GM21717 (cell line): Measurements from ENCODE around the gene PTGS2.

Experiments used
- ATAC-seq: cut with Tn5 transposase; IDR thresholded peaks from one replicate; pipeline ENCODE4 v1.9.1; 2021; ENCODE audit warnings: mild to moderate bottlenecking, moderate library complexity; ENCODE audit not compliant: unreplicated experiment

Gene PTGS2

GRCh38 chr1:186680245-186681061 lies at the start of gene PTGS2:
Gene PTGS2, minus strand, starts transcription at chr1:186680423. Its CDS starts 133 bp downstream, at chr1:186680290.
- ATAC-seq, result peak; percentile 86

GRCh38 chr1:186722711-186723309 lies 42.6 kb upstream of the PTGS2 start:
- peak; percentile 73 for ATAC-seq

GRCh38 chr1:186717286-186717685 lies 37.1 kb upstream of the PTGS2 start:
- ATAC-seq, result no peak

GRCh38 chr1:186715887-186716809 lies 35.9 kb upstream of the PTGS2 start:
- no peak for ATAC-seq

DNA sequence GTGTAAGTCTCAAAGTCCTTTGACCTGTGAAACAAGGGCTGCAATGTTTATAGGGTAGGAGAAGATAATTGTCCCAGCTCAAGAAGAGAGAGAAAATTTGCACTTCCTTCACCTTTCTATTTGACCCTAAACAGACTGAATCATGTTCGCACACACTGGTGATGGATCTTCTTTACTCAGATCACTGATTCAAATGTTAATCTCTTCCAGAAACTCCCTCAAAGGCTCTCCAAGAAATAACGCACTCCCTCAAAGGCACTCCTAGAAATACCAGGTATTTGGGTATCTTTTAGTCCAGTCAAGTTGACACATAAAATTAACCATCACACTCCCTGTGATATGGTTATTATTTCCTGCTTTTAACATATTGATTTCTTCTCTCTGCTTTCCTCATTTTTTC lies 30.5 kb upstream of the PTGS2 start:
- ATAC-seq, result no peak

GRCh38 chr1:186708694-186709097 lies 28.5 kb upstream of the PTGS2 start:
- no peak for ATAC-seq

GRCh38 chr1:186703209-186703766 lies 23.1 kb upstream of the PTGS2 start:
- no peak for ATAC-seq

DNA sequence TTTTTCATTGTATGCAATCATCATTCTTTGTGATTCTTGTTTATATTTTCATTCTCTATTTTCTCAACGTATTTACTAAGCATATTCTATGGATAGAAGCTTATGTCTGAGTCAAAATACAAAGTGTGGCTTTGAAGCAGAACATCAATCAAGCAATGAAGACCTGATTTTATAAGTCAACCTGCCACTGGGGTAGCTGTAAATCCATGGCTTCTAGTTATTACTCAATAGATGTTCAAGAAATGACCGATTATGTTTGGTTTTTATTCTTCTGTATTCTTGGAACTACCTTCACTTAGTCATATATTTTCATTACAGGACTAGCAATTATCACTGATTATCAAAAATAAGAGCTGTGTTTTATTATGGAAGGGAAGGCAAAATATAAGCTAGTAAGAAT lies 20.5 kb upstream of the PTGS2 start:
- ATAC-seq, result no peak

GRCh38 chr1:186699519-186699918 lies 19.3 kb upstream of the PTGS2 start:
- ATAC-seq, result no peak

DNA sequence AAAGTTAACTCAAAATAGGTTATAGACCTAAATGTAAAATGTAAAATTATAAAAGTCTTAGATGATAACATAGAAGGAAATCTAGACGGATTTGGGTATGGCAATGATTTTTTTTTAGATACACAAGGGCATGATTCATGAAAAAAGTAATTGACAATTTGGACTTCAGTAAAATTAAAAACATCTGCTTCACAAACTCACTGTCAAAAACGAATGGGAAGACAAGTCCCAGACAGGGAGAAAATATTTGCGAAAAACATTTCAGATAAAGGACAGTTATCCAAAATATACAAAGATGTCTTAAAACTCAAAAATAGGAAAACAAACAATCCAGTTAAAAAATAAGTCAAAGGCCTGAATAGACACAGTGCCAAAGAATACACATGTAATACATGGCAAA lies 9.7 kb upstream of the PTGS2 start:
- ATAC-seq, result no peak

- ATAC-seq, result no peak
These were observed 9.2 kb upstream of the PTGS2 start for GRCh38 chr1:186689376-186689775.

- no peak for ATAC-seq
These were observed 3.6 kb upstream of the PTGS2 start for GRCh38 chr1:186683652-186684410.

GRCh38 chr1:186682736-186683135 lies 2.5 kb upstream of the PTGS2 start:
- no peak for ATAC-seq

- no peak for ATAC-seq
These were observed 1.6 kb upstream of the PTGS2 start for GRCh38 chr1:186681801-186682200.

GRCh38 chr1:186681121-186681520 lies 898 bp upstream of the PTGS2 start:
- ATAC-seq, result no peak

- no peak for ATAC-seq
These were observed 339 bp downstream of the PTGS2 start for GRCh38 chr1:186679924-186680244.

- ATAC-seq, result no peak
These were observed 2.1 kb downstream of the PTGS2 start for GRCh38 chr1:186678155-186678554.

GRCh38 chr1:186672596-186672995 lies 7.6 kb downstream of the PTGS2 start:
- no peak for ATAC-seq

DNA sequence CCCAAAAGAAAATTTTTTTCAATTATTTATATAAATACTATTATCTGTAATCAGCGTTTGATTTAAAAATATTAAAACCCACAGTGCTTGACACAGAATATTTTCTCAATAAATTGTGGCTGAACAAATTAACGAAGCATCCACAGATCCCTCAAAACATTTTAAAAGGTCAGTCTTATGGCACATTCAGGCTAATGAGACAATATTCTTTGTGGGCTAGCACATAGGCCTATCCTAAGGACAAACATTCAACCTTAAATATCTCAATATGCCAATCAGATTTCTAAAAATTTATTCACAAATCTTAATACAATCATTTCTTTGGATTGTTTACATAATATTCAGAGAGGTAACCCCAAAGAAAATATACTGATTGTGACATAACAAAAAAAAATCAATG lies 8.1 kb downstream of the PTGS2 start:
- no peak for ATAC-seq

DNA sequence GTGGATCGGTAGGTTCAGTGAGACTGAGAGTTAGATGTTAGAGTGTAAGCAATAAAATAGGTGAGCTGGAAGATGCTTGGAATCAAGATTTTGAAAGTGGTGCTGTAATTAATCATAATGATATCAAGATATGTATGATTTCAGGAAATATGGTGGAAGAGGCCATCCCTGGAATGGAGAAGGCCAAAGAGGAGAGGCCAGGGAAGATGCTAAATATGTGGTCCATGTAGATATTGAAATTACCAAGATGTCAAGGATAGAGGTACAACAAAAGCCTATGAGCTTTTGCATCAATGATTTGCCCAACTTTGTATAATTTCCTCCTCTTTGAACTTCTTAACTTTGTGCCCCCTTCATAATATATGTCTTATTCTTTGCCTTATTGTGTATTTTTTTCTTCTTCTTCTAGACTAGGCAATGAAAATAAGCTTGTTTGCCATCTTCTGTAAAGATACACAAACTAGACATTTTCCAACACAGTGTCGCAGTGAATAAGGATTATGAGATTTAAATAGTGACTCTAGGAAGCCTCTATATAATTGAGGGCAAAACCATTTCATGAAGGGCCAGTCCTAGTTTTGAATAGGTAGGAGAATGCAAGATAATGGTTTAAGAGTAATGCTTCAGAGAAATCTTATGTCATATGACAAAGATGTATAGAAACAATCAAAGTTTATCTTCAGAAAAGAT lies 8.9 kb downstream of the PTGS2 start:
- ATAC-seq, result no peak
